Measurements from ENCODE around the gene CUEDC1.
"Not testable (repeated sequence)": the region's sequence is repeated elsewhere in the genome, so short reads cannot be mapped to it uniquely, and the experiment has no call there.

The CUEDC1 gene

DNA sequence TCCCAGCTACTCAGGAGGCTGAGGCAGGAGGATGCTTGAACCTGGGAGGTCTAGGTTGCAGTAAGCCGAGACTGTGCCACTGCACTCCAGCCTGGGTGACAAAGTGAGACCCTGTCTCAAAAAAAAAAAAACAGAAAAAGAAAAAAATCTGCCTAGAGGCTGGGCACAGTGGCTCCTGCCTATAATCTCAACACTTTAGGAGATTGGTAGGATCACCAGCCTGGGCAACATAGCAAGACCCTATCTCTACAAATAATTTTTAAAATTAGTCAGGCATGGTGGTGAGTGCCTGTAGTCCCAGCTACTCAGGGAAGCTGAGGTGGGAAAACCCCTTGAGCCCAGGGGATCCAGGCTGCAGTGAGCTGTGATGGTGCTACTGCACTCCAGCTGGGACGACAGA is 17.7 kb downstream of the CUEDC1 start:
- no peak for DNase-seq

DNA sequence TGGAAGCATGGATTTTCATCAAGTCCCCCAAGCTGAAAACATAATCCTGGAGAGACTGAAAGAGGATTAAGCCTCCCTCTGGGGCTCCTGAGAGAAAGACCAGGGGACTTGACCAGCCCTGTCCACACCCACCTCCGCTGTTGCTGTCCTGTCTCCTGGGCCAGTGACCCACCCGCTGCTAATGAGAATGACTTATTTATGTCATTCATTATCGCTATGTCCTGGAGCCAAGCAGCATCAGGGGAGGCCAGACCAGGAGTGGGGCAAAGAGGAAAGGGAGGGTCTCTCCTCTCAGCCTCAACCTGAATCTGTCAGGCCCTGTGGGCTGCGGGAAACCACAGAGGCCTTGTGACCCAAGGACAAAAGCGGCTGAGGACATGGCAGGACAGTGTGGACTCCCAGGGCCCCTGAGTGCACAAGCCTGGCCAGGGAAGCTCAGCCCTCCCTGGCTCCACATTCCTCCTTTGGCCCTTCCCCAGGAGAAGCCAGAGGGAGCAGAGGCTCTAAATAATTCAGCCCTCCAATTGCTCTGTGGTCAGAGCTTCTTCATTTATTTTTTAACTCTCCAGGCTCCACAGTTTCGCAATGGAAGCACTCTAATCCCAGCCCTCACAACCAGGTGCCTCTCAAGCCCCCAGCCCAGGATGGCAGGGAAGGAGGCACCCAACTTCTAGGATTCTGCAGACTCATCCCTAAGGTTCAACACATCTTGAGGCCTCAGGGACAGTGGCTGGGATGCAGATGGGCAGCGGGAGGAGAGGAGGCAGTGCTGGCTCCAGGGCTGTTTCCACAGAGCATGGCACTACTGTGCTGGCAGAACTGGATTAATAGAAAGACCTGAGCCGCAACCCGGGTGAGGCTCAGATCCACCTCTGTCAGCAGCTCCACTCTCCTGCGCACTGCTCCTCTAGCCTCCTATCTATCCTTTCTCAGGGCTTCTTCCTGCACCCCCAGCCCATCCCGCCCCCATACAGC is 19.1 kb downstream of the CUEDC1 start:
- peak; percentile 72 for DNase-seq

DNA sequence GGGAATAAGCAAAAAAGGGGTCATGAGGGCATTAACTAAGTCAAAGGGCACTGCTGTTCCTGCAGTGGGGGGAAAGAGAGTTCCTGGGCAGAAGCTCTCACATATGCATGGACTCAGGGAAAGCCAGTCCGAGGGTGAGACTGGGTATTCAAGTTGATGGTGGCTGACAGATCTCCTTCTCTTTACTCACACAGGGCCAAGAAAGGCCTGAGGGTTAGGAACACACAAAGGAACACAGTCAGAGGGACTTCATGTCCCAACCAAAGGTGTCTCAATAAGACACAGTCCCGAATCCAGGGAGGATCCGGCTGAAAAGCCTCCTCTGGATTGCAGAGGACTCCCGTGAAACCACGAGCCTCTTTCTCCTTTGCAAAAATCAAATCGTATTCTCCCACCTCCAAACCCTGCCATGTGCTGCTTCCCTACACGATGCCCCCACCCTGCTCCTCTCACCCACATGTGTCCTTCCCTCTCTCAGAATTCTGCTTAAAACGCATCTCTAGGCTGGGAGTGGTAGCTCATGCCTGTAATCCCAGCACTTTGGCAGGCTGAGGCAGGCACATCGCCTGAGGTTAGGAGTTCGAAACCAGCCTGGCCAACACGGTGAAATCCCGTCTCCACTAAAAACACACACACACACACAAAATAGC is 23.6 kb downstream of the CUEDC1 start:
- no peak for DNase-seq

DNA sequence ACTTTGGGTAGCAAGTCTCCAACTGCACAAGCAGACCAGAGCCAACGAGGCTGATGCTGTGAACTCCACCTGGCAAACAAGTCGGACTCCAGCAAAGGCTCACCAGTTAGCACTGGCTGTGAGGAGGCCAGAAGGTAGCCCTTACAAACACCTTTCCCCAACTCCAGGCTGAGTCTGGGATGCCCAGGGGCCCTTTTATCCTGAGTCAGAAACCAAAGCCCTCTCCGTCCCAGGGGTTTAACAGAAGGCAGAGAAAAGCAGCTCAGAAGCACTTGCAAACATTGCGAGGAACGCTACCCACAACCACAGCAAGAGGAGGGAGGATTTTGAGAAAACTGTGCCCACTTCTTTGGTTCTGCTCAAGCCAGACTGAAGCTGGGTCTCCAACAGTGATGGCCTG is 25.0 kb downstream of the CUEDC1 start:
- no peak for DNase-seq

DNA sequence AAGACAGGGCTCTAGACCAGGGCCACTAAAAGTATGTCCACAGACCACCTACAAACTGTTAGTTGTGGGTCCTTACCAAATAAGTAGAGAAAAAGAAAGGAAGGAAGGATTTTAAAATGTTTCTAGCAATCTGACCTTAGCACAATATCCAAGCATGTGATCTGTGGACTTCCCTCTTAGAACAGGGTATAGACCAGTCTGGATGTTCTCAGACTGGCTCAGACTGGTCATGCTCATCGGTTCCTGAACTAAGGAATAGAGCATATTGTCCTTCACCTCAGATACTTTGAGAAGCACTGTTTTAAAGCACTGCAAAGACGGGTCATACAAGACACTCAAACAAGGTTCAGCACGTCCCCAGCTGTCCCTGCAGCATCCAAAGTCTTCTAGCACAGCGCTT is 25.8 kb downstream of the CUEDC1 start:
- no peak for DNase-seq

DNA sequence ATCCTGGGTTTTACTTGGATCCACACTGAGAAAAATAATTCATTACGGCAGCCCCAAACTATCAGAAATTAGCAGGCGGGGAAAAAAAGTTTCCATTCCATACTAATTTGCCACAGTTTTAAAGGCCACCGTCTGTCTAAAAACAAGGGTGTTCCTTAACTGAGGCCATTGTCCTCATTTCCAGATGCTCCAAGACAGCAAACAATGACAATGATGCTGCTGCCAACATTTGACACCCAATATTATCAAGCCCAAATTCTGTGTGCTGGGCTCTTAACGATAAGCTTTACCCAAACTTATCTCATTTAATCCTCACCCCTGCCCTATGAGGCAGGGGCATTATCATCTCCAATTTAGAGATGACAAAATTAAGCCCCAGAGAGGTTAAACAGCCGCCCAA is 26.3 kb downstream of the CUEDC1 start:
- no peak for DNase-seq

DNA sequence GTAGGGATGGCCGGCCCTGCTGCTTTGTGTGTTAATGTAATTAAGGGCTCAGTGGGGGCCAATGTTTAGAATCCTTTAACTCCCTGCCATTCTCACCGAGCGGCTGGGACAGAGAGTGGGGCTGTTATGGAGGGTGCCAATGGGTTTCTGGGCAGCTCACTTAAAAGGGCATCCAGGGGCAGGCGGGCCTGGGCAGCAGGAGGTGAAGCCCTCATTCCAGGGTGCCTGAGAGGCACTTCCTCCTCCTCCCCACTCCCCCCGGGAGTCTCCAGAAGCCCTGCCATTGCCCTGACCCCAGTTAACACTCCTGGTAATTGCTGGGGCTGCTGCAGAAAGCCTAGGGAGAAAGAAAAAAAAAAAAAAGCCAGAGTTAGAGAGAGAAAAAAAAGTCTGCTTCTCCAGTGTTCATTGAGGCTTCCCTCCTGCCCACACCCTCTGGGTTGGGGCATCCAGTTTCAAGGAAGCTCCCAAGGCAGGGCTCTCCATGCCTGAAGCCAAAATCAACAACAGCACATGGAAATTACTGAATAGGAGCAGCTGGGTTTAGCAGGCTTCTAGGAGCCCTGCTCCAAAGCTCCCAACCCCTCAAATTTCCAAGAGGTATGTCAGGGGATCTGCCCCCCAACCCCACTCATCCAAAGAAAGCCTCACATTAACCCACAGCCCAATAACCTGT is 28.0 kb downstream of the CUEDC1 start:
- DNase-seq: peak; percentile 95

DNA sequence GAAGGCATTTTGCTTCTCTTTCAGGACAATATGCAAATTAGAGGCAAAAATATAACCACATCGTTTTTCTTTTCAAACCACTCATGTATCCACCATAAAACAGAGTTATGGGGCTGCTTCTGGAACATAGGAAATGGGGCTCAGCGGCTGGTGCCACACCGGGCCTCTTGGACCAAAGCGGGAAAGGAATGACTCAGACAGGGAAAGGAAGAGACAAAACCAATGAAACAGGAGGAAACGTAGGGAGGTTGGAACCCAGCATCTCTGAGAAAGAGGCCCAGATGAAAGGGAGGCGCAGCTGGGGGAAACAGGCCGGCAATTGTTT is 28.5 kb downstream of the CUEDC1 start:
- no peak for DNase-seq

DNA sequence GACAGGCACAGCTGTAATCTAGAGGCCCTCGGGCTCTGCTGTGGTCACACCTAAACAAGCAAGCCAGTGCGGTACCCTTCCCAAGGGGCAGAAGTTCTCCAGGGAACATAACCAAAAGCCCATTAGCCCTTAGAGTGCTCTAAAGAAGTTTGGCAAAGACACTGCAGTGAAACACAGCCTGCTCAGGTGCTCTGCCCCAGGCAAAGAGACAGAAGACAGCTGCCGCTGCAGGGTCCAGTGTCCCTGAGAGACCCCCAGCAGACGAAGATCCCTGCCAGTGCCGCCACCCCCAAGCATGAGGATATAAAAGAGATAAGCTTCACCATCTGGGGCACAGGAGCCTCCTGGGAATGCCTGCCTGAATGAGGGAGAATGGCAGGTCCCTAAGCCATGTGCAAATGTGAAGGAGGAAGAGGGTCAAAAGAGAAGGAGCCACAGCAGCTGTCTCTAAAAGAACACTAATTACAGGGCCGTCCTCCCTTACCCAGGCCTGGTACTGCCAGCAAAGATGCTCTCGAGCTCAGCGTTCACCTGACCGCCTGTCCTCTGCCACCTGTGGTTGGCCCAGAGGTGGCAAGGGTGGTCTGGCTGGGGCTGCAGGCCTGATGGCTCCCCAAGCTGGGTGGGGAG is 29.7 kb downstream of the CUEDC1 start:
- DNase-seq: no peak

DNA sequence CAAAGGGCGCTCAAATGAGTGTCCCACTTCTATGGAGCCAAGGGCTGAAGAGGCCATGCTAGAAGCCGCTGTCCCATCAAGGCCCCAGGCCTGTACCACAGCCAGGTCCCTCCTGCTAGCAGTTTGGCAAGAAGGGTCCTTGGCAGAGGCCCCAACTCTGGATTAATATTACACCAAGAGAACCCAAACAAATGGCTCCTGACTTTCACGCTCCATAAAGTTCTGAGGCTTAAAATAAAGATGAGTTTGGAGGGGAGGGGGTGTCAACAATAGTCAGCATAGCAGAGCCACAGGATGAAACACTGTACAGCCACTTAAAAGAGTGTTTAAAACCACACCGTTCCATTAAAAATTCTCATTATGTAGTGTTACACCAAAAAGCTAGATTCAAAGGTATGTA is 30.5 kb downstream of the CUEDC1 start:
- no peak for DNase-seq

DNA sequence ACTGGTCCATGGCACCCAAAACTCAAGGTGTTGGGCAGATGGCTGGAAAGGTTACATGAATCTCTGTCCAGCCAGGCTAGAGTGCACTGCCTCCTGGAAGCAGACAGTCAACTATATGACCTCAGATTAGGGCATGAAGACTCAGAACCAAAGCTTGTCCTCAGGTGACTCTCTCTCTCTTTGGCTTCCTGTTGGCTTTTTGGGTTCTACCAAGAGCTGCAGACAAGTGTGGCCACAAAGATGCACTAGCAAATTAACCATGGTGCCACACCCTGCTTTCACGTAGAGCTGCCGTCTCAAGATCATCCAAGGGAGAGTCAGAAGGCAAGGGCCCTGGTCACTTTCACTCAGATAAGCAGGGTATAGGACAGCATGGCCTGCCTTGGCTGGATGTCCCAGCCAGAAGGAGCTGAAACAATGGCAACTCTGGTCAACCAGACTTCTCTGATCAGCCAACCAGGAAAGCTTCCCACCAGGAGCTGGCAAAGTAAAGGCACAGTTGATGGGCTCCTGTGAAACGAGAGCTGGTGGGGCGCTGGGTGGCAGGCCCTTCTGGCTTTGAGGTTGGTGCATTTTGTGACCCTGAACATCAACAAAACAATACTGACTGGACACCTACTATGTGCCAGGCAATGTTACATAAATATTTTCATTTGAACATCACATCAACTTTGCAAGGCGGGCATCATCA is 31.9 kb downstream of the CUEDC1 start:
- DNase-seq: no peak

DNA sequence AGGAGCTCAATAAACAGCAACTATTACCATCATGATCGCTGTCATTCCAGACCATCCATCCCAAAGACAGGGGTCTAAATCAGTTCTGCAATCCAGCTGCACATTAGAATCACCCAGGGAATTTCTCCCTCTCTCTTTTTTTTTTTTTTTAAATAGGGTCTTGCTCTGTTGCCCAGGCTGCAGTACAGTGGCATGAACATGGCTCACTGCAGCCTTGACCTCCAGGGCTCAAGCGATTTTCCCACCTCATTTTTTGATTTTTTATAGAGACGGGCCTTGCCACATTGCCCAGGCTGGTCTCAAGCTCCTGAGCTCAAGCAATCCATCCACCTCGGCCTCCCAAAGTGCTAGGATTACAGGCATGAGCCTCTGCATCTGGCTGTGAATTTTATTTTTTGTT is 32.5 kb downstream of the CUEDC1 start:
- DNase-seq: not testable (repeated sequence)

DNA sequence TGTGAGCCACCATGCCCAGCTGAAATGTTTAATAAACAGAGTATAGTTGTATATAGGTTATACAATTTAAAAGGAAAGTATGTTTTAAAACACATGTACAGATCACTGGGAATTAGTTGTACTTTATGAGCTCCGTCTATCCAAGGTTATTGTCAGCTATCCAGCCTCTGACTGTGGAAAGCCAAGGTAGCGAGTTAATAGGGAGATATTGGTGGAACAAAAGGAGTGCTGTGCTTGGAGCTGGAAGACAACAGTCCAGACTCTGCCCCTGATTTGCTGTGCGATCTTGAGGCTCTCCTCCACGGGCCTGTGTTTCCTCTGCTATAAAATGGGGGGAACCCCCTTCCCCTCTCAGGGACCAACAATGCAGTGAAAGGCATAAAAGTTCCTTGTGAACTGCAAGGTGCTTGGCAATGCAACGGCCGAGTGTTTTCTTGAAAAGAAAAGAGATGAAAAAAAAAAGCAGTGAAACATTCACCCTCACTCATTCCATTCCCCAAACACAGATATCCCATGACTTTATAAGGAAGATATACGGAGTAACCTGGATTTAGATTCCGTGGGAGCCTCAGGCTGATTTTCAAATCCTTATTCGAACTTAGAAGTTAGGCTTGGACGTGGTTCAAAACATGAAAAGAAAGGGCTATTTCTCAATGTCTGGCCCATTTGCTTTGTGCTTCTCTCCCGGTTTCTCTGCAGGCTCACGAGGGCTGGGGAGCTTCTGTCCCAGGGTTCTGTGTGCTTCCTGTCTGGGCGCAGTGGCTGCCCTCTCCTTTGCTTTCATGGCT is 34.1 kb downstream of the CUEDC1 start:
- no peak for DNase-seq

DNA sequence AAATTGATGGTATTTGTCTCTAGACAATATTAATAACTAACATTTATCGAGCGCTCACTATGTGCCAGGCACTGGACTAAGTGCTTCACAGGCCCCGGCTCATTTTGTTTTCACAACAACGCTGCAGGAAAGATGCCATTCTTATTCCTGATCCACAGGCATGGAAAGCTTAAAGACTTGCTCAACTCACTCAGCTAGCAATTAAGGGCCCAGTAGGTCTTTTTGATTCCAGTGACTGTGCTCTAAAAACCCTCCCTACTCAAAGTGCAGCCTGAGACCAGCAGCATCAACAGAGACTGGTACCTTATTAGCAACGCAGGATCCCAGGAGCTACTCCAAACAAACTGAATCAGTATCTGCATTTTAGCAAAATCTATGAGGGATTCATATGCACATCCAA is 35.3 kb downstream of the CUEDC1 start:
- DNase-seq: no peak

DNA sequence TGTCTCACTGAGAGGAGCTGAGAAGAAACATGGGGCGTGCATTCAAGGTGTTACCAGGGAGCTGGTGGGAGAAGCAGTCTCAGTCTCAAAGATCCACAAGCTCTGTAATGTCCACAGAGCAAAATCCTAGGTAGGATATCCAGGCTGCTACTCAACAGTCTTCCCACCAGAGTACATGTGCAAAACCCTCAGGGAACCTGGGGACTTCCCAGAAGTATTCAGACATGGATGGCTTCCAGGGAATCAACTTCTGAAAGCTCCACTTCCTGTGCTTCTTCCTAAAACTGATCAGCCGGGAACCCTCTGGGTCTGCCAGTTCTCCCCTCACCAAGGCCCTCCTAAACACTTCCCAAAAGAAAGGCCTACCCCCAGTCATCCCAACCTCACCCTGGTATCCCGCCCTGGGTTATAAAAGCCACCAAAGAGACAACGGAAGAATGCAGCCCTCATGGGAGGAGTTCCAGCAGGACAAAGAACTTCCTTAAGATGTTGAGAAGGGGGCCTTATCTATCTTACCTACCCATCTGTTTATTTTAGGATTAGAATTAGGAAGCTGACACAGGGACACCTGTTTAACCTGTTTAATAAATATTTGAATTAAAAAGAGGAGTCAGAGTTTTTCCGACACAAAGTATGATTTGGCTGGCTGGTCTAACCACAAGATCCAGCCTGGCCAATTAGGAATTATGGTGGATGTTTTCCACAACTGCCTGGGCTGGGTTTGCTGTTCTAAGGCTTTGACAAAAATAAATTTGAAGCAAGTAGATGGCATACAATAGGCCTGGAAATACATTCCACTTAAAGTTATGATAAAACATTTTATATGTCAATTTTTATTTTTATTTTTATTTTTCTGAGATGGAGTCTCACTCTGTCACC is 37.0 kb downstream of the CUEDC1 start:
- DNase-seq: no peak

DNA sequence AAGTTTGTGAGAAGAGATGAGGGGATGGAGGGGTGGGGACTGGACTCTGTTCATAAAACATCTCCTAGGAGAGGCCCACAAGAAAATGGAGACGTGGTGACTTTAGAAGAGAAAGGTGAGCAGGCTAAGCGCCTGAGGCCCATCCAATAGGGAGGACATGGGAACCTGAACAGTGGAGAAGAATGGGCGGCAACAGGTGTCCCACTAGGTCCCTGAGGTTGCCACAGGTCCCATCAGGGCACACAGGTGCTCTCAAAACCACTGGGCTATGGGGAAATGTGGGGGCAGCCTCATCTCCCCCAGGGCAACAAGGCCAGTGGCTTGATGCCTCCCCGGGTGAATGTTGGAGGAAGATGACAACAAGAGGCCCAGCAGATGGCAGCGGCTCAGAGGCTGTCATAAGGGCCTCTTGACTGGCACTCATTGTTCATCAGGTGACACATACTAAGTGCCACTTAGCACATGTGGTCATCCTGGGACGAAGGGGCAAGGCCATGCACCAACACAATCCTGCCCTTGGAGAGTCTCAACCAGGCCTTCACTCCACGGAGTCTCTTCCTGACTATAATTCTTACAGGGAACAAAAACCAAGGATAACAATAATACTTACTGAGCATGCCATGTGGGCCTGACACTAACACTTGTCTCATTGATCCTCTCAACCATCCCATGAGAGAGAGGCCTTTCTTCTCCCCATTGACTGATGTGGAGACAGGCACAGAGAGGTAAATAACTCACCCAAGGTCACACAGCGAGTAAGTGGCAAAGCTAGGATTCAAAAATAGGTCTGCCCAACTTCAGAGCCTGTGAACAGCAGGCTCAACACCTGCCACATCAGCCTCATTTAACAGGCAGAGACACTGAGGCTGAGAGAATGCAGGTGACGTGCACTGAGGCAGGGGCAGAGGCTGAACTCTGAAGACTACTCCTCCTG is 38.0 kb downstream of the CUEDC1 start:
- peak; percentile 32 for DNase-seq

DNA sequence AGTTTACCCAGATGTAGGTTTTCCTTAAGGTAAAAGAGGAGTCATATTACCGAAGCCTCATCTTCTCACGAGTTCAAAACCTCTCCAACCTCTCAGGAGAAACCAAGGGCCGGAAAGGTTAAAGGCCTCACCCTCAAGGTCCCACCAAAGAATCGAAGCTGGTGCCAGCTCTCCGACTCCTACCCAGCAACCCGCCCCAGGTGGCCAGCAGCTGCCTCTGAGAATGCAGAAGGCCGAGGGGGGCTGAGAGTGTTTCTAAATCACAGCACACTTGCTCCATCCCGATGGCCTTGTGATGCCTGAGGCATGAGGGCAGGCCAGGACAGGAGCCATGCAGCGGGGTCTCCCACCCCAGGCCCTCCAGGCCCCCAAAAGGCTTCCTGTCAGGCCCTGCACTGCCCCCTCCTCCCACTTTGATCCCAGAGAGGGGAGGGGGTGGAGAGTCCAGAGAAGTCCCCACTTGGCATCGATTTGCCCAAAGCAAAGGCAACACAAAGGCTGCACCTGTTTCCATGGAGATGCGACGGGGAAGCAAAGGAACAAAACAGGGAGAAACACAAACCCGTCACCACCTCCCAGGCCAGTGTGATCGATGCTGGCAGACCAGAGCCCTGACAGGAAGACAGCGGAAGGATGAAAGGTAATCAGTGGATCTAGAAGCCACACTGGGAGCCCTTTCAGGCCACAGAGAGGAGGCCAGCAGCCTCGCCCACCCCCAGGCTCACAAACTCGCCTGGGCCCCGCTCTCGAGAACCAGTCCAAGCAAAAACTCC is 39.0 kb downstream of the CUEDC1 start:
- peak; percentile 94 for DNase-seq

DNA sequence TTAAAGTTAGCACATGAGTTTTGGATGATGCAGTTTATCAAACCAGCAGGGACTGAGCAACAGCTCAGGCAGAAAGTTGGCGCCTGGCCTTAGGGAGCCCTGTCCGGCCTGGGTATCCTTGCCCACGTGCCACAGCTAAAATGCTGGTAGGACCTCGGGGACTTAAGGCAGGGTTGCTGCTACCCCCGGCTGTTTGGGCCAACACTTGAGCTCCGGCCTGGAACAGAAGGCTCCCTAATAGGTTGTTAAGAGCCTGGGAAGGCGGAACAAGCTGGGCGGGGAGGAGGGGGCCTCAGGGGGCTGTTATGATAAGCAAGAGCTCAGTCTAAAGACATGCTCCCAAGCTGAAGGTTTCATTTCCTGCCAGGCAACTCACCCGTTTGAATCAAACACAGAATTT is 39.7 kb downstream of the CUEDC1 start:
- DNase-seq: no peak
